HCT116 (cell line): Measurements from ENCODE around the gene CALM1.

ENCODE experiments used
- ZNF274 ChIP-seq: fragments of 200-500 bp; sonication (Bioruptor generic); IDR thresholded peaks from 2 replicates; pipeline ENCODE4 v1.6.1; 2014; ENCODE audit warnings: mild to moderate bottlenecking, low read depth, low read length, inconsistent platforms
- TF ChIP-seq, protein P1 (sequence below), 3 experiments: fragments of 200-600 bp in 1 of 3; sonication (generic) in 1 of 3; IDR thresholded peaks in 2 of 3; conservative IDR thresholded peaks in 1 of 3; 2 replicates each; pipeline ENCODE4 v1.5.1; 2012 to 2017; ENCODE audit warnings: low read depth in 2 of 3, low read length in 2 of 3, antibody characterized with exemption in 1 of 3, borderline replicate concordance in 1 of 3, control low read depth in 1 of 3, mild to moderate bottlenecking in 1 of 3, mixed read lengths in 1 of 3, mixed run types in 1 of 3, moderate library complexity in 1 of 3; ENCODE audit not compliant: insufficient read depth in 1 of 3

DNA sequence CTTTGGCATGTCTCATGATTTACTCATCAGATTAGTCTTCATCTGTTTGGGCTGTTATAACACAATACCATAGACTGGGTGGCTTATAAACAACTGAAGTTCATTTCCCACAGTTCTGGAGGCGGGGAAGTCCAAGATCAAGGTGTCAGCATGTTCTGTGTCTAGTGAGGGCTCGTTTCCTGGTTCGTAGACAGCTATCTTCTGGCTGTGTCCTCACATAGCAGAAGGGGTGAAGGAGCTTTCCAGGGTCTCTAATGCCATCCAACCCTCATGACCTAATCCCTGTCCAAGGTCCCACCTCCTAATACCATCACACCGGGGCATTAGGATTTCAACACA is 34.3 kb upstream of the CALM1 start:
- TF ChIP-seq, protein P1, sequence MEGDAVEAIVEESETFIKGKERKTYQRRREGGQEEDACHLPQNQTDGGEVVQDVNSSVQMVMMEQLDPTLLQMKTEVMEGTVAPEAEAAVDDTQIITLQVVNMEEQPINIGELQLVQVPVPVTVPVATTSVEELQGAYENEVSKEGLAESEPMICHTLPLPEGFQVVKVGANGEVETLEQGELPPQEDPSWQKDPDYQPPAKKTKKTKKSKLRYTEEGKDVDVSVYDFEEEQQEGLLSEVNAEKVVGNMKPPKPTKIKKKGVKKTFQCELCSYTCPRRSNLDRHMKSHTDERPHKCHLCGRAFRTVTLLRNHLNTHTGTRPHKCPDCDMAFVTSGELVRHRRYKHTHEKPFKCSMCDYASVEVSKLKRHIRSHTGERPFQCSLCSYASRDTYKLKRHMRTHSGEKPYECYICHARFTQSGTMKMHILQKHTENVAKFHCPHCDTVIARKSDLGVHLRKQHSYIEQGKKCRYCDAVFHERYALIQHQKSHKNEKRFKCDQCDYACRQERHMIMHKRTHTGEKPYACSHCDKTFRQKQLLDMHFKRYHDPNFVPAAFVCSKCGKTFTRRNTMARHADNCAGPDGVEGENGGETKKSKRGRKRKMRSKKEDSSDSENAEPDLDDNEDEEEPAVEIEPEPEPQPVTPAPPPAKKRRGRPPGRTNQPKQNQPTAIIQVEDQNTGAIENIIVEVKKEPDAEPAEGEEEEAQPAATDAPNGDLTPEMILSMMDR (IDR thresholded peaks at IDR 0.05 in 2 of 3, conservative IDR thresholded peaks at IDR 0.05 in 1 of 3; ENCODE audit: borderline replicate concordance in 1 of 3, insufficient read depth in 1 of 3, low read depth in 2 of 3, low read length in 2 of 3), result no peak
- no peak for TF ChIP-seq ZNF274
